Right atrium auricular region (tissue), 2 donors: ENCODE data around the gene SHISA4. TPM values are rescaled to one million over a fixed set of nuclear protein-coding genes. Genes with fewer than 3 reads are reported as not detected.
A peak's percentile ranks its signal among the peaks of the same experiment; 100 is the strongest.
"Not testable (repeated sequence)": the region's sequence is repeated elsewhere in the genome, so short reads cannot be mapped to it uniquely, and the experiment has no call there.

ENCODE experiments used
- DNase-seq: peaks from one replicate; pipeline ENCODE4 v3.0.0-alpha.2; 2019; ENCODE audit warnings: low spot score
- H3K27ac ChIP-seq, 2 donors: fragments of 200-600 bp; sonication (generic); 1 replicate in 1 of 2; 2 replicates in 1 of 2; pipeline ENCODE4 v1.5.1; 2016 to 2019
- H3K27me3 ChIP-seq, 2 donors: fragments of 200-600 bp; sonication (generic); one replicate each; pipeline versions ENCODE4 v1.5.1 to v1.6.0; 2017 to 2019
- H3K36me3 ChIP-seq: fragments of 200-600 bp; sonication (generic); one replicate; pipeline ENCODE4 v1.5.1; 2016
- H3K4me1 ChIP-seq, 2 donors: fragments of 200-600 bp; sonication (generic); one replicate each; pipeline versions ENCODE4 v1.5.1 to v1.6.0; 2017 to 2019
- H3K4me3 ChIP-seq, 2 donors: fragments of 200-600 bp; sonication (generic); 1 replicate in 1 of 2; 2 replicates in 1 of 2; pipeline ENCODE4 v1.5.1; 2017 to 2019; ENCODE audit warnings: mild to moderate bottlenecking in 1 of 2, moderate library complexity in 1 of 2
- H3K9me3 ChIP-seq, 2 donors: fragments of 200-600 bp; sonication (generic); one replicate each; pipeline ENCODE4 v1.5.1; 2019
- CTCF ChIP-seq, 2 donors: fragments of 200-600 bp; sonication (generic); IDR thresholded peaks; one replicate each; pipeline ENCODE4 v1.5.1; 2019; ENCODE audit warnings: antibody characterized with exemption in 2 of 2
- total RNA-seq, 2 donors: library from RNA; depleted of rRNA; stranded (reverse); fragments of >200 nt; gene quantifications; one replicate each; pipeline ENCODE4 v1.1.0, GENCODE V29; 2016

SHISA4 gene
- total RNA-seq, 2 donors from 2014 or later: 74.2 to 176 TPM

DNA sequence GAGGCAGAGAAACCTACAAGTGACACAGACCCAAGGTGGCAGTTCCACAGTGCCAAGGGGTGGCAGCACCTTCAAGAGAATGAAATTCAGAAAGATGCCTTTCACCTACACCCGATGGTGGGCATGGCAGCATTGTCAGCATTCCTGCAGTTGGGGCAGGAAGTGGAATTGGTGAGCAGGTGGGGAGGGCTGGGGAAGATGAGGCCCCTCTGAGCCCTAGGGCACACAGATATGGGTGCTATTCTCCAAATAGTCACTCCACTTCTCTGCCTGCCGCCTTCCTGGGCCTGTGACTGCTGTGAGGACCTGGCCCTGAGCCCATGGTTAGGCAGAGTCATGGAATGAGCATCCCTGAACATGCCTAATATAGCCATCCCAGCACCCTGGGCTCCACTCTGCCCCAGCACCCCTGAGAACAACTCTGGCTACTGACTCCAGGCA is 8.3 kb downstream of the SHISA4 start:
- peak overlapping the region; percentile 71 to 72 for H3K27ac ChIP-seq
- H3K36me3 ChIP-seq: peaks cover 15% of the 10 kb centered on the region
- TF ChIP-seq CTCF (IDR thresholded peaks at IDR 0.05): peak in 1 of 2 donors; percentile 27
- H3K4me1 ChIP-seq: peaks cover 0 to 23% of the 10 kb centered on the region in 2 donors
- no peak for DNase-seq
- H3K4me3 ChIP-seq: no peak overlapping the region
- H3K9me3 ChIP-seq: no peaks in the 10 kb centered on the region
- no peaks in the 10 kb centered on the region for H3K27me3 ChIP-seq

- no peak for DNase-seq
- Histone ChIP-seq H3K36me3 (peaks cover 15% of the 10 kb centered on the region), H3K4me1 (peaks cover 0 to 23% of the 10 kb centered on the region in 2 donors), H3K9me3 (no peaks in the 10 kb centered on the region), H3K4me3 (no peak overlapping the region), H3K27me3 (no peaks in the 10 kb centered on the region), H3K27ac (peak overlapping the region; percentile 68 to 71)
- TF ChIP-seq CTCF (IDR thresholded peaks at IDR 0.05): no peak
Measured at GRCh38 chr1:201898240-201898894, 9.7 kb downstream of the SHISA4 start.

- no peaks in the 10 kb centered on the region for H3K9me3 ChIP-seq
- H3K36me3 ChIP-seq: peaks cover 15% of the 10 kb centered on the region
Measured at GRCh38 chr1:201898992-201899391, 10.3 kb downstream of the SHISA4 start.

GRCh38 chr1:201899683-201900429 is 11.2 kb downstream of the SHISA4 start:
- DNase-seq: no peak
- no peaks in the 10 kb centered on the region for H3K9me3 ChIP-seq
- H3K36me3 ChIP-seq: peaks cover 15% of the 10 kb centered on the region
- no peaks in the 10 kb centered on the region for H3K27me3 ChIP-seq
- peaks cover 0 to 36% of the 10 kb centered on the region in 2 donors for H3K4me1 ChIP-seq
- peak overlapping the region; percentile 11 to 71 for H3K27ac ChIP-seq
- no peak overlapping the region for H3K4me3 ChIP-seq
- no peak for TF ChIP-seq CTCF (IDR thresholded peaks at IDR 0.05)

More at GRCh38 chr1:201898992-201899391, 10.3 kb downstream of the SHISA4 start:
- Histone ChIP-seq H3K27me3 (no peaks in the 10 kb centered on the region), H3K27ac (peak overlapping the region in 1 of 2 donors; percentile 71), H3K4me3 (no peak overlapping the region), H3K4me1 (peaks cover 0 to 27% of the 10 kb centered on the region in 2 donors)
- TF ChIP-seq CTCF (IDR thresholded peaks at IDR 0.05): no peak
- DNase-seq: no peak

GRCh38 chr1:201900476-201900875 is 11.8 kb downstream of the SHISA4 start:
- DNase-seq: no peak
- Histone ChIP-seq H3K9me3 (no peaks in the 10 kb centered on the region), H3K27me3 (no peaks in the 10 kb centered on the region), H3K4me1 (peaks cover 0 to 42% of the 10 kb centered on the region in 2 donors), H3K36me3 (peaks cover 15% of the 10 kb centered on the region), H3K27ac (peak overlapping the region; percentile 11 to 32), H3K4me3 (no peak overlapping the region)
- TF ChIP-seq CTCF (IDR thresholded peaks at IDR 0.05): no peak

DNA sequence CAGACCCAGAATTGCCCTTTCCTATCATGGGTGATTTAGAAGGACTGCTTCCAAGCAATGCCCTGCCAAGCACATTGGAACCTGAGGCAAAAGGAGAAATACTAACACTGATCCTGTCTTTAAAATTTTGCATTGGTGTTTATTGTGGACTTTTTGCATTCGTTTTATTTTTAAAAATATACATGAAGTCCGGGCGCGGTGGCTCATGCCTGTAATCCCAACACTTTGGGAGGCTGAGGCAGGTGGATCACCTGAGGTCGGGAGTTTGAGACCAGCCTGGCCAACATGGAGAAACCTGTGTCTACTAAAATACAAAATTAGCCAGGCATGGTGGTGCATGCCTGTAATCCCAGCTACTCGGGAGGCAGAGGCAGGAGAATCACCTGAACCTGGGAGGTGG is 12.3 kb downstream of the SHISA4 start:
- Histone ChIP-seq H3K27ac (peak overlapping the region in 1 of 2 donors; percentile 32), H3K36me3 (peaks cover 15% of the 10 kb centered on the region), H3K4me1 (peaks cover 0 to 47% of the 10 kb centered on the region in 2 donors)
- not testable (repeated sequence) for H3K4me3 ChIP-seq, H3K27me3 ChIP-seq, H3K9me3 ChIP-seq, DNase-seq
